ENCODE results near the gene TMEM72. TPM values are rescaled to one million over a fixed set of nuclear protein-coding genes. Genes with fewer than 3 reads are reported as not detected.

TMEM72 gene
- total RNA-seq, 1 experiment from 2014 or later = not detected

GRCh38 chr10:44902941-44903545 is 8.1 kb upstream of the TMEM72 start:
- H3K27me3 Mint-ChIP-seq (ENCODE audit: low read depth) = peaks cover 1% of the 10 kb centered on the region
- no peak overlapping the region for H3K23ac ChIP-seq (ENCODE audit: insufficient read length, low read depth, low read length)
- no peak overlapping the region for H2AK5ac ChIP-seq (ENCODE audit: insufficient read length, low read length)
- no peak overlapping the region for H4K8ac ChIP-seq (replicated peaks; ENCODE audit: insufficient read length, low read depth, low read length)
- H2AFZ ChIP-seq (ENCODE audit: low read length) = no peak overlapping the region
- DNase-seq = no peak
- H3K27me3 ChIP-seq (ENCODE audit: insufficient read depth, low read length) = no peaks in the 10 kb centered on the region
- no peak overlapping the region for H2BK20ac ChIP-seq (ENCODE audit: low read depth, low read length, poor library complexity, severe bottlenecking)
- H3K18ac ChIP-seq (ENCODE audit: insufficient read length, low read depth, low read length) = no peak overlapping the region
- no peak overlapping the region for H4K5ac ChIP-seq (ENCODE audit: insufficient read length, low read depth, low read length)
- no peak overlapping the region for H3K4ac ChIP-seq (ENCODE audit: low read depth, low read length)
- no peak overlapping the region for H3K4me3 Mint-ChIP-seq
- H2BK5ac ChIP-seq (ENCODE audit: insufficient read length, low read length) = no peak overlapping the region
- WGBS (ENCODE audit: extremely low coverage, insufficient read length, low lambda C conversion rate) = no CpG with 5 or more reads among the region's 9 CpGs
- H2BK15ac ChIP-seq (ENCODE audit: low read depth, low read length) = no peak overlapping the region
- no peak overlapping the region for H3T11ph ChIP-seq (ENCODE audit: low read length)
- H3K9me3 Mint-ChIP-seq = peaks cover 7 to 8% of the 10 kb centered on the region in 2 experiments; a peak in 3 of 5 replicates
- H3K36me3 Mint-ChIP-seq (ENCODE audit: insufficient read depth in 1 of 3, low read depth in 3 of 3) = peaks cover 0 to 5% (median 0%) of the 10 kb centered on the region in 3 experiments; a peak in 2 of 7 replicates
- H3K4me1 Mint-ChIP-seq = peaks cover 24 to 29% of the 10 kb centered on the region in 2 experiments
- no peak overlapping the region for H3K14ac ChIP-seq (ENCODE audit: insufficient read depth, low read length)
- H3K23me2 ChIP-seq (ENCODE audit: insufficient read length, low read depth, low read length, poor library complexity, severe bottlenecking) = no peaks in the 10 kb centered on the region
- no peak overlapping the region for H3K27ac ChIP-seq (ENCODE audit: insufficient read length, low read depth, low read length)
- TF ChIP-seq CTCF (conservative IDR thresholded peaks at IDR 0.05) = no peak
- H4K20me1 ChIP-seq (ENCODE audit: control insufficient read depth, insufficient read depth, insufficient read length) = no peaks in the 10 kb centered on the region
- H3K79me2 ChIP-seq (ENCODE audit: insufficient read depth, low read length) = no peaks in the 10 kb centered on the region
- H3K27ac Mint-ChIP-seq = no peak overlapping the region
- no peaks in the 10 kb centered on the region for H3K79me1 ChIP-seq (ENCODE audit: insufficient read depth, low read depth, low read length, poor library complexity, severe bottlenecking)
- H2BK12ac ChIP-seq (ENCODE audit: insufficient read length, low read depth, low read length) = no peak overlapping the region
- H3K56ac ChIP-seq (ENCODE audit: insufficient read length, low read depth, low read length) = no peak overlapping the region
- no peak overlapping the region for H3K4me2 ChIP-seq (ENCODE audit: insufficient read depth, insufficient read length, low read length)
- no peak overlapping the region for H3K9ac ChIP-seq (ENCODE audit: extremely low read depth, insufficient read length, low read length)
- H4K91ac ChIP-seq (ENCODE audit: insufficient read length, low read depth, low read length) = no peak overlapping the region
- H2BK120ac ChIP-seq (ENCODE audit: low read depth, low read length, poor library complexity, severe bottlenecking) = no peak overlapping the region
- H3K9me3 ChIP-seq (ENCODE audit: control insufficient read depth, low read depth, low read length) = no peaks in the 10 kb centered on the region
- H3K4me1 ChIP-seq (ENCODE audit: insufficient read depth, low read length) = peaks cover 7% of the 10 kb centered on the region; the same call in 1 of the 2 replicates

Measured in H9 (cell line).